IMR-90 (cell line): ENCODE results near the gene PDGFA. TPM values are rescaled to one million over a fixed set of nuclear protein-coding genes. Genes with fewer than 3 reads are reported as not detected.

ENCODE experiments used
- ATAC-seq: fragments of 200-7000 bp; cut with Tn5 transposase; 2 replicates; pipeline ENCODE4 v1.9.1; 2020; ENCODE audit warnings: low read depth, mild to moderate bottlenecking, moderate library complexity
- BruUV-seq: library from RNA; stranded (reverse); fragments of 400-500 nt; replicated peaks from 2 replicates; lab custom pipeline; 2021; lab: Mats Ljungman, UMichigan
- CTCF ChIA-PET: fragments of 300-600 bp; formaldehyde crosslinking; extraction: SDS; loops from one replicate; lab custom pipeline; 2021; ENCODE audit warnings: antibody characterized with exemption; lab: Yijun Ruan, JAX
- POLR2A ChIA-PET: fragments of 300-600 bp; sonication (Branson Sonifier 250); formaldehyde crosslinking; loops from one replicate; lab custom pipeline; 2022; ENCODE audit warnings: antibody characterized with exemption; ENCODE audit not compliant: unreplicated experiment; lab: Charles Lee
- DNase-seq: peaks from one replicate; pipeline ENCODE4 v3.0.0; 2013
- H2AFZ ChIP-seq: replicated peaks from 2 replicates; pipeline ENCODE3; 2013; ENCODE audit warnings: low read length, mild to moderate bottlenecking; ENCODE audit not compliant: poor library complexity
- H2AK5ac ChIP-seq: 2 replicates; pipeline ENCODE4 v1.6.1; 2013; ENCODE audit warnings: low read depth, low read length, inconsistent platforms
- H2AK9ac ChIP-seq: replicated peaks from 2 replicates; pipeline ENCODE3; 2013; ENCODE audit warnings: mild to moderate bottlenecking, low read depth, low read length, moderate library complexity; ENCODE audit not compliant: poor library complexity
- H2BK120ac ChIP-seq: 2 replicates; pipeline ENCODE4 v1.6.1; 2013; ENCODE audit warnings: low read depth, low read length, inconsistent platforms
- H2BK15ac ChIP-seq: 3 replicates; pipeline ENCODE4 v1.6.1; 2013; ENCODE audit warnings: low read depth, low read length, inconsistent platforms
- H2BK20ac ChIP-seq: 2 replicates; pipeline ENCODE4 v1.6.1; 2013; ENCODE audit warnings: low read depth, mild to moderate bottlenecking, inconsistent platforms, low read length, moderate library complexity
- H2BK5ac ChIP-seq: 2 replicates; pipeline ENCODE4 v1.6.1; 2013; ENCODE audit warnings: mild to moderate bottlenecking, low read depth, low read length, inconsistent platforms; ENCODE audit not compliant: poor library complexity, severe bottlenecking
- H3K14ac ChIP-seq: replicated peaks from 2 replicates; pipeline ENCODE4 v1.6.1; 2013; ENCODE audit warnings: low read depth, low read length, inconsistent platforms
- H3K18ac ChIP-seq: 2 replicates; pipeline ENCODE4 v1.6.1; 2013; ENCODE audit warnings: low read depth, low read length, control low read depth
- H3K23ac ChIP-seq: 2 replicates; pipeline ENCODE4 v1.6.1; 2013; ENCODE audit warnings: low read depth, low read length, inconsistent platforms
- H3K27ac ChIP-seq: 2 replicates; pipeline ENCODE4 v1.5.1; 2013; ENCODE audit warnings: mild to moderate bottlenecking, control low read depth, low read length; ENCODE audit not compliant: insufficient read depth
- H3K27me3 ChIP-seq: 2 replicates; pipeline ENCODE4 v1.6.1; 2013; ENCODE audit warnings: low read length; ENCODE audit not compliant: control insufficient read depth, insufficient read depth
- H3K36me3 ChIP-seq: 2 replicates; pipeline ENCODE4 v1.6.1; 2013; ENCODE audit warnings: low read length, mixed read lengths; ENCODE audit not compliant: control insufficient read depth, insufficient read depth
- H3K4ac ChIP-seq: 2 replicates; pipeline ENCODE4 v1.6.1; 2013; ENCODE audit warnings: low read depth, low read length, inconsistent platforms
- H3K4me1 ChIP-seq: 2 replicates; pipeline ENCODE4 v1.6.1; 2013; ENCODE audit warnings: low read length, mixed read lengths; ENCODE audit not compliant: control insufficient read depth, insufficient read depth
- H3K4me2 ChIP-seq: 2 replicates; pipeline ENCODE4 v1.6.1; 2013; ENCODE audit warnings: low read depth, mild to moderate bottlenecking, control low read depth, low read length, moderate library complexity
- H3K4me3 ChIP-seq: 2 replicates; pipeline ENCODE4 v1.5.1; 2013; ENCODE audit warnings: low read depth, mild to moderate bottlenecking, control low read depth, low read length, moderate library complexity; ENCODE audit not compliant: insufficient read depth
- H3K56ac ChIP-seq: 2 replicates; pipeline ENCODE4 v1.6.1; 2013; ENCODE audit warnings: low read length, inconsistent platforms; ENCODE audit not compliant: insufficient read depth; ENCODE audit errors: extremely low read depth
- H3K79me1 ChIP-seq, 2 experiments: 2 replicates each; pipeline ENCODE4 v1.6.1; 2013; ENCODE audit warnings: low read length in 2 of 2, inconsistent platforms in 1 of 2, low read depth in 1 of 2
- H3K9ac ChIP-seq: 2 replicates; pipeline ENCODE4 v1.6.1; 2013; ENCODE audit warnings: low read depth, low read length, control low read depth
- H3K9me1 ChIP-seq: 2 replicates; pipeline ENCODE4 v1.6.1; 2013; ENCODE audit warnings: low read length, inconsistent platforms; ENCODE audit not compliant: insufficient read depth
- H3K9me3 ChIP-seq: 2 replicates; pipeline ENCODE4 v1.6.1; 2013; ENCODE audit warnings: low read length; ENCODE audit not compliant: control insufficient read depth, insufficient read depth
- H4K20me1 ChIP-seq: 2 replicates; pipeline ENCODE4 v1.6.1; 2013; ENCODE audit warnings: low read length, inconsistent platforms; ENCODE audit not compliant: insufficient read depth
- H4K5ac ChIP-seq: 2 replicates; pipeline ENCODE4 v1.6.1; 2013; ENCODE audit warnings: mild to moderate bottlenecking, low read depth, low read length, control low read depth
- H4K8ac ChIP-seq, 2 experiments: 2 replicates each; pipeline ENCODE4 v1.6.1; 2013; ENCODE audit warnings: low read depth in 2 of 2, low read length in 2 of 2, control low read depth in 1 of 2, inconsistent platforms in 1 of 2
- H4K91ac ChIP-seq: 2 replicates; pipeline ENCODE4 v1.6.1; 2013; ENCODE audit warnings: low read depth, low read length, inconsistent platforms; ENCODE audit not compliant: insufficient read depth
- BHLHE40 ChIP-seq: fragments of 150-350 bp; IDR thresholded peaks from 2 replicates; pipeline ENCODE4 v1.6.1; 2016; ENCODE audit warnings: mild to moderate bottlenecking, low read depth, low read length
- CHD1 ChIP-seq: IDR thresholded peaks from 2 replicates; pipeline ENCODE4 v1.6.1; 2012; ENCODE audit warnings: low read depth, low read length, improper control_type of control experiment
- FOS ChIP-seq: fragments of 150-350 bp; IDR thresholded peaks from 2 replicates; pipeline ENCODE4 v1.6.1; 2016; ENCODE audit warnings: low read depth, low read length
- MAFK ChIP-seq: IDR thresholded peaks from 2 replicates; pipeline ENCODE4 v1.6.1; 2012; ENCODE audit warnings: low read depth, low read length, improper control_type of control experiment
- MXI1 ChIP-seq: IDR thresholded peaks from 2 replicates; pipeline ENCODE4 v1.6.1; 2012; ENCODE audit warnings: low read depth, mild to moderate bottlenecking, low read length, moderate library complexity, borderline replicate concordance
- POLR2A ChIP-seq: IDR thresholded peaks from 2 replicates; pipeline ENCODE4 v1.6.1; 2012; ENCODE audit warnings: mild to moderate bottlenecking, low read depth, low read length
- RCOR1 ChIP-seq: IDR thresholded peaks from 2 replicates; pipeline ENCODE4 v1.6.1; 2012; ENCODE audit warnings: mild to moderate bottlenecking, low read length, improper control_type of control experiment; ENCODE audit not compliant: insufficient replicate concordance
- WGBS, 2 experiments: methylation state at CpG; one replicate each; pipeline versions ENCODE4 v1.1.5 to v1.1.7; 2013; ENCODE audit warnings: missing lambda C conversion rate in 2 of 2; ENCODE audit not compliant: insufficient read length in 1 of 2; ENCODE audit errors: extremely low coverage in 2 of 2; 5-methylcytosine and 5-hydroxymethylcytosine counted together
- dilution Hi-C: fragments of 300-500 bp; cut with HindIII; formaldehyde crosslinking; loops from one replicate; pipeline ENCODE4 v1.14.3; 2018; ENCODE audit warnings: low sequenced_read_pairs; ENCODE audit not compliant: unreplicated experiment
- in situ Hi-C: fragments of 300-500 bp; cut with MboI; formaldehyde crosslinking; loops from 3 replicates; pipeline ENCODE4 v1.14.3; 2019; ENCODE audit warnings: low sequenced_read_pairs, inconsistent platforms, mixed read lengths
- intact Hi-C: fragments of 100-400 bp; cut with micrococcal nuclease; formaldehyde crosslinking; loops from 2 replicates; pipeline ENCODE4 v1.10.0; 2022
- polyA plus RNA-seq, 3 experiments: library from polyadenylated mRNA; depleted of rRNA; stranded (reverse); fragments of >200 nt; gene quantifications; 2 replicates each; pipeline ENCODE4 v1.2.3, GENCODE V29; 2012; ENCODE audit warnings: low replicate concordance in 1 of 3
- total RNA-seq: library from RNA; depleted of rRNA; stranded (reverse); fragments of >200 nt; gene quantifications from 2 replicates; pipeline ENCODE4 v1.2.3, GENCODE V29; 2012
- TF ChIP-seq, protein P1 (sequence below): fragments of 150-350 bp; IDR thresholded peaks from 2 replicates; pipeline ENCODE4 v1.6.1; 2016; ENCODE audit warnings: low read depth, mild to moderate bottlenecking, low read length, moderate library complexity, borderline replicate concordance

PDGFA gene
- total and polyA plus RNA-seq, 2 of the 4 experiments (the other 2 are of a cell fraction), result 3.3 to 3.8 TPM

GRCh38 chr7:521221-522070 is 1.8 kb upstream of the PDGFA start:
- Histone ChIP-seq H2BK15ac (no peak overlapping the region), H3K18ac (no peak overlapping the region), H3K9me1 (no peaks in the 10 kb centered on the region), H3K27me3 (peaks cover 40% of the 10 kb centered on the region), H3K4ac (no peak overlapping the region), H3K27ac (no peak overlapping the region), H2BK20ac (no peak overlapping the region), H4K20me1 (no peaks in the 10 kb centered on the region; the same call in 1 of the 2 replicates), H4K5ac (no peak overlapping the region), H3K23ac (no peak overlapping the region), H3K9me3 (no peaks in the 10 kb centered on the region), H3K4me3 (no peak overlapping the region), H2BK120ac (no peak overlapping the region), H3K9ac (no peak overlapping the region), H4K91ac (no peak overlapping the region), H3K36me3 (no peaks in the 10 kb centered on the region), H3K79me1 (peaks cover 0 to 5% of the 10 kb centered on the region in 2 experiments; a peak in 1 of 4 replicates), H2AFZ (no peak overlapping the region), H2AK9ac (no peak overlapping the region), H2BK5ac (no peak overlapping the region), H3K56ac (no peak overlapping the region), H4K8ac (no peak overlapping the region), H3K4me2 (peak overlapping the region; percentile 73), H3K14ac (no peak overlapping the region), H3K4me1 (peaks cover 5% of the 10 kb centered on the region; the same call in 1 of the 2 replicates), H2AK5ac (0 out of 2 replicates have a peak overlapping the region, but pooled peaks have one; percentile 28)
- POLR2A ChIA-PET, result no interaction called here
- CTCF ChIA-PET, result no interaction called here
- 5% methylated on average over 27 of the region's 72 CpGs; no CpG with 5 or more reads in 1 of the 2 experiments for WGBS, 2 experiments
- in situ Hi-C loops (no loop called here), dilution Hi-C loops (no loop called here), intact Hi-C loops (no loop called here)
- TF ChIP-seq POLR2A, result no peak
- TF ChIP-seq CHD1, result no peak
- TF ChIP-seq FOS, result no peak
- TF ChIP-seq, protein P1, sequence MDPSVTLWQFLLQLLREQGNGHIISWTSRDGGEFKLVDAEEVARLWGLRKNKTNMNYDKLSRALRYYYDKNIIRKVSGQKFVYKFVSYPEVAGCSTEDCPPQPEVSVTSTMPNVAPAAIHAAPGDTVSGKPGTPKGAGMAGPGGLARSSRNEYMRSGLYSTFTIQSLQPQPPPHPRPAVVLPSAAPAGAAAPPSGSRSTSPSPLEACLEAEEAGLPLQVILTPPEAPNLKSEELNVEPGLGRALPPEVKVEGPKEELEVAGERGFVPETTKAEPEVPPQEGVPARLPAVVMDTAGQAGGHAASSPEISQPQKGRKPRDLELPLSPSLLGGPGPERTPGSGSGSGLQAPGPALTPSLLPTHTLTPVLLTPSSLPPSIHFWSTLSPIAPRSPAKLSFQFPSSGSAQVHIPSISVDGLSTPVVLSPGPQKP, result no peak
- TF ChIP-seq MAFK, result no peak
- no peak for TF ChIP-seq BHLHE40
- no peak for TF ChIP-seq MXI1
- no peak for TF ChIP-seq RCOR1
- no peak for ATAC-seq
- no TSS peak for BruUV-seq
- peak; percentile 16 for DNase-seq
